Dendritic cell treated with granulocyte-macrophage colony-stimulating factor and Interleukin-4, amounts not matched to agents 40 ng/mL and 50 ng/mL, for 4 days (primary cell): ENCODE results near the gene ZNF652.
"Not testable (repeated sequence)": the region's sequence is repeated elsewhere in the genome, so short reads cannot be mapped to it uniquely, and the experiment has no call there.

Source experiments
- H3K27ac Mint-ChIP-seq: one replicate; pipeline ENCODE4 v1.8.0; 2022; ENCODE audit warnings: mild to moderate bottlenecking, mixed read lengths
- H3K27me3 Mint-ChIP-seq: one replicate; pipeline ENCODE4 v1.8.0; 2022; ENCODE audit warnings: mild to moderate bottlenecking, mixed read lengths
- H3K36me3 Mint-ChIP-seq: one replicate; pipeline ENCODE4 v1.8.0; 2022; ENCODE audit warnings: low read depth, mixed read lengths
- H3K4me1 Mint-ChIP-seq: one replicate; pipeline ENCODE4 v1.8.0; 2022; ENCODE audit warnings: low read depth, mixed read lengths
- H3K4me3 Mint-ChIP-seq: one replicate; pipeline ENCODE4 v1.8.0; 2022; ENCODE audit warnings: mild to moderate bottlenecking, moderate library complexity, mixed read lengths
- H3K9me3 Mint-ChIP-seq: one replicate; pipeline ENCODE4 v1.8.0; 2022; ENCODE audit warnings: mixed read lengths
- intact Hi-C: fragments of 100-400 bp; cut with micrococcal nuclease; formaldehyde crosslinking; loops from one replicate; pipeline ENCODE4 v1.15.0; 2022

ZNF652 gene

GRCh38 chr17:49378311-49378710, 16.3 kb upstream of the ZNF652 start:
- no peak overlapping the region for H3K27ac Mint-ChIP-seq

GRCh38 chr17:49375544-49375943, 13.5 kb upstream of the ZNF652 start:
- Mint-ChIP-seq H3K27ac (no peak overlapping the region), H3K36me3 (peaks cover 6% of the 10 kb centered on the region), H3K27me3 (no peaks in the 10 kb centered on the region), H3K9me3 (no peaks in the 10 kb centered on the region), H3K4me1 (peaks cover 32% of the 10 kb centered on the region), H3K4me3 (no peak overlapping the region)
- intact Hi-C loops = no loop called here

More at GRCh38 chr17:49378311-49378710, 16.3 kb upstream of the ZNF652 start:
- peaks cover 31% of the 10 kb centered on the region for H3K4me1 Mint-ChIP-seq
- H3K27me3 Mint-ChIP-seq = no peaks in the 10 kb centered on the region
- no peaks in the 10 kb centered on the region for H3K9me3 Mint-ChIP-seq
- H3K36me3 Mint-ChIP-seq = peaks cover under 1% of the 10 kb centered on the region
- intact Hi-C loops = no loop called here
- no peak overlapping the region for H3K4me3 Mint-ChIP-seq

- no peaks in the 10 kb centered on the region for H3K27me3 Mint-ChIP-seq
- H3K4me3 Mint-ChIP-seq = no peak overlapping the region
- no peaks in the 10 kb centered on the region for H3K9me3 Mint-ChIP-seq
- intact Hi-C loops = no loop called here
- no peak overlapping the region for H3K27ac Mint-ChIP-seq
- H3K4me1 Mint-ChIP-seq = peaks cover 19% of the 10 kb centered on the region
- H3K36me3 Mint-ChIP-seq = peaks cover 6% of the 10 kb centered on the region
These were observed 11.1 kb upstream of the ZNF652 start for GRCh38 chr17:49373115-49373514.

GRCh38 chr17:49372425-49372824, 10.4 kb upstream of the ZNF652 start:
- Mint-ChIP-seq H3K4me1 (peaks cover 23% of the 10 kb centered on the region), H3K27me3 (no peaks in the 10 kb centered on the region), H3K36me3 (peaks cover 6% of the 10 kb centered on the region), H3K27ac (peak overlapping the region; percentile 54), H3K4me3 (no peak overlapping the region), H3K9me3 (no peaks in the 10 kb centered on the region)
- intact Hi-C loops = no loop called here

- Mint-ChIP-seq H3K4me1 (peaks cover 15% of the 10 kb centered on the region), H3K27me3 (no peaks in the 10 kb centered on the region), H3K4me3 (no peak overlapping the region), H3K36me3 (peaks cover 6% of the 10 kb centered on the region), H3K27ac (no peak overlapping the region), H3K9me3 (no peaks in the 10 kb centered on the region)
- intact Hi-C loops = no loop called here
These were observed 9.2 kb upstream of the ZNF652 start for GRCh38 chr17:49370971-49371834.

GRCh38 chr17:49369760-49370159, 7.7 kb upstream of the ZNF652 start:
- H3K36me3 Mint-ChIP-seq = peaks cover 6% of the 10 kb centered on the region
- no peaks in the 10 kb centered on the region for H3K9me3 Mint-ChIP-seq
- no peak overlapping the region for H3K4me3 Mint-ChIP-seq
- intact Hi-C loops = no loop called here
- H3K27me3 Mint-ChIP-seq = no peaks in the 10 kb centered on the region
- H3K27ac Mint-ChIP-seq = no peak overlapping the region
- peaks cover 20% of the 10 kb centered on the region for H3K4me1 Mint-ChIP-seq

GRCh38 chr17:49369089-49369488, 7.0 kb upstream of the ZNF652 start:
- H3K36me3 Mint-ChIP-seq = peaks cover 6% of the 10 kb centered on the region
- no peaks in the 10 kb centered on the region for H3K27me3 Mint-ChIP-seq
- intact Hi-C loops = no loop called here
- H3K9me3 Mint-ChIP-seq = no peaks in the 10 kb centered on the region
- H3K4me1 Mint-ChIP-seq = peaks cover 20% of the 10 kb centered on the region
- H3K27ac Mint-ChIP-seq = no peak overlapping the region
- no peak overlapping the region for H3K4me3 Mint-ChIP-seq

- Mint-ChIP-seq H3K9me3 (no peaks in the 10 kb centered on the region), H3K27ac (peak overlapping the region; percentile 30), H3K27me3 (no peaks in the 10 kb centered on the region), H3K36me3 (peaks cover 14% of the 10 kb centered on the region), H3K4me1 (peaks cover 27% of the 10 kb centered on the region), H3K4me3 (no peak overlapping the region)
- intact Hi-C loops = no loop called here
These were observed 3.6 kb upstream of the ZNF652 start for GRCh38 chr17:49365667-49366066.

- H3K4me3 Mint-ChIP-seq, H3K9me3 Mint-ChIP-seq, intact Hi-C loops, H3K27me3 Mint-ChIP-seq: not testable (repeated sequence)
- peaks cover 15% of the 10 kb centered on the region for H3K36me3 Mint-ChIP-seq
- H3K4me1 Mint-ChIP-seq = peaks cover 33% of the 10 kb centered on the region
- peak overlapping the region; percentile 30 for H3K27ac Mint-ChIP-seq
These were observed 3.1 kb upstream of the ZNF652 start for GRCh38 chr17:49365126-49365525.

- intact Hi-C loops = loop anchor here (5.0 kb wide), 1 partner anchor 33 kb away; no protein-coding TSS in a partner anchor
- no peak overlapping the region for H3K27ac Mint-ChIP-seq
- peaks cover 40% of the 10 kb centered on the region for H3K4me1 Mint-ChIP-seq
- no peak overlapping the region for H3K4me3 Mint-ChIP-seq
- H3K27me3 Mint-ChIP-seq = no peaks in the 10 kb centered on the region
- H3K9me3 Mint-ChIP-seq = no peaks in the 10 kb centered on the region
- H3K36me3 Mint-ChIP-seq = peaks cover 15% of the 10 kb centered on the region
These were observed 2.1 kb upstream of the ZNF652 start for GRCh38 chr17:49364119-49364518.

- no peaks in the 10 kb centered on the region for H3K9me3 Mint-ChIP-seq
- H3K4me3 Mint-ChIP-seq = no peak overlapping the region
- H3K36me3 Mint-ChIP-seq = peaks cover 15% of the 10 kb centered on the region
- intact Hi-C loops = loop anchor here (5.0 kb wide), 1 partner anchor 34 kb away; no protein-coding TSS in a partner anchor
- H3K27ac Mint-ChIP-seq = no peak overlapping the region
- H3K4me1 Mint-ChIP-seq = peaks cover 48% of the 10 kb centered on the region
- H3K27me3 Mint-ChIP-seq = no peaks in the 10 kb centered on the region
These were observed 1.2 kb upstream of the ZNF652 start for GRCh38 chr17:49363251-49363650.

GRCh38 chr17:49362723-49363117, 670 bp upstream of the ZNF652 start:
- Mint-ChIP-seq H3K4me3 (peak overlapping the region; percentile 83), H3K36me3 (peaks cover 15% of the 10 kb centered on the region), H3K27ac (peak overlapping the region; percentile 85), H3K9me3 (no peaks in the 10 kb centered on the region), H3K27me3 (no peaks in the 10 kb centered on the region), H3K4me1 (peaks cover 49% of the 10 kb centered on the region)
- intact Hi-C loops = loop anchor here (5.0 kb wide), 1 partner anchor 35 kb away; no protein-coding TSS in a partner anchor

GRCh38 chr17:49361129-49361901, 735 bp downstream of the ZNF652 start:
- Mint-ChIP-seq H3K27ac (peak overlapping the region; percentile 90), H3K9me3 (no peaks in the 10 kb centered on the region), H3K4me1 (peaks cover 56% of the 10 kb centered on the region), H3K36me3 (peaks cover 15% of the 10 kb centered on the region), H3K27me3 (no peaks in the 10 kb centered on the region), H3K4me3 (peak overlapping the region; percentile 92)
- intact Hi-C loops = loop anchor here (2.0 to 5.0 kb wide), 2 partner anchors 15 to 36 kb away; no protein-coding TSS in a partner anchor

GRCh38 chr17:49360796-49361128, 1.3 kb downstream of the ZNF652 start:
- H3K27me3 Mint-ChIP-seq = no peaks in the 10 kb centered on the region
- peak overlapping the region; percentile 92 for H3K4me3 Mint-ChIP-seq
- H3K27ac Mint-ChIP-seq = peak overlapping the region; percentile 90
- peaks cover 15% of the 10 kb centered on the region for H3K36me3 Mint-ChIP-seq
- intact Hi-C loops = loop anchor here (2.0 to 5.0 kb wide), 2 partner anchors 14 to 37 kb away; no protein-coding TSS in a partner anchor
- H3K4me1 Mint-ChIP-seq = peaks cover 52% of the 10 kb centered on the region
- no peaks in the 10 kb centered on the region for H3K9me3 Mint-ChIP-seq
